Activated CD4-positive, CD25-positive, alpha-beta regulatory T cell treated with anti-CD3 and anti-CD28 coated beads, Interleukin-2, amount 50 U/mL, for 16 hours (primary cell): ENCODE results near the gene ROM1.
"Not testable (repeated sequence)": the region's sequence is repeated elsewhere in the genome, so short reads cannot be mapped to it uniquely, and the experiment has no call there.

Experiments
- DNase-seq: peaks from one replicate; pipeline ENCODE4 v3.0.0-alpha.2; 2020; ENCODE audit warnings: low read depth, low spot score

ROM1 gene

GRCh38 chr11:62648967-62649364, 35.9 kb downstream of the ROM1 start:
- DNase-seq: no peak

GRCh38 chr11:62649486-62649885, 36.4 kb downstream of the ROM1 start:
- DNase-seq: no peak

GRCh38 chr11:62650283-62650682, 37.2 kb downstream of the ROM1 start:
- DNase-seq: not testable (repeated sequence)

GRCh38 chr11:62652161-62653006, 39.3 kb downstream of the ROM1 start:
- DNase-seq: no peak

- DNase-seq: no peak
Measured at GRCh38 chr11:62654297-62654696, 41.2 kb downstream of the ROM1 start.

- DNase-seq: no peak
Measured at GRCh38 chr11:62656796-62657429, 43.9 kb downstream of the ROM1 start.

GRCh38 chr11:62664405-62665074, 51.5 kb downstream of the ROM1 start:
- DNase-seq: no peak
